Measurements from ENCODE around the gene C1QTNF4. TPM values are rescaled to one million over a fixed set of nuclear protein-coding genes. Genes with fewer than 3 reads are reported as not detected.
A peak's percentile ranks its signal among the peaks of the same experiment; 100 is the strongest.

Gene C1QTNF4
- total and polyA plus RNA-seq, 9 of the 15 experiments (the other 6 are each of a cell fraction or from before 2014, with no cell fraction given) = not detected

GRCh38 chr11:47642099-47642855, 48.1 kb upstream of the C1QTNF4 start, which contains the start of gene MTCH2 (continued):
- no peak for TF ChIP-seq PRDM10 (IDR thresholded peaks at IDR 0.05; ENCODE audit: partially characterized antibody)
- TF ChIP-seq RBM22 (IDR thresholded peaks at IDR 0.05; ENCODE audit: low read depth, low read length, poor library complexity, severe bottlenecking) = peak; percentile 57
- no peak for TF ChIP-seq NCOA1 (IDR thresholded peaks at IDR 0.05; ENCODE audit: low read depth)
- peak; percentile 71 for TF ChIP-seq ETS1 (conservative IDR thresholded peaks at IDR 0.05; ENCODE audit: control insufficient read depth, low read depth, low read length)
- TF ChIP-seq THAP7 (CRISPR knock-in tag; IDR thresholded peaks at IDR 0.05) = no peak
- TF ChIP-seq SMAD3 (CRISPR knock-in tag; conservative IDR thresholded peaks at IDR 0.05) = no peak
- TF ChIP-seq RFX5 (IDR thresholded peaks at IDR 0.05; ENCODE audit: low read depth, low read length) = no peak
- peak; percentile 76 for TF ChIP-seq TAF9B (IDR thresholded peaks at IDR 0.05; ENCODE audit: partially characterized antibody)
- TF ChIP-seq ZBTB1 (CRISPR knock-in tag; IDR thresholded peaks at IDR 0.05; ENCODE audit: borderline replicate concordance, low read depth) = no peak
- no peak for TF ChIP-seq TAF15 (IDR thresholded peaks at IDR 0.05; ENCODE audit: low read depth, low read length)
- TF ChIP-seq LEF1 (IDR thresholded peaks at IDR 0.05) = no peak
- no peak for TF ChIP-seq HEY1 (CRISPR knock-in tag; IDR thresholded peaks at IDR 0.05; ENCODE audit: borderline replicate concordance)
- TF ChIP-seq ZNF175 (CRISPR knock-in tag; IDR thresholded peaks at IDR 0.05; ENCODE audit: low read depth) = no peak
- peak; percentile 51; the same call in 1 of the 2 replicates for TF ChIP-seq KLF1 (tag; IDR thresholded peaks at IDR 0.05)
- TF ChIP-seq ZNF165 (CRISPR knock-in tag; IDR thresholded peaks at IDR 0.05; ENCODE audit: borderline replicate concordance) = no peak
- TF ChIP-seq PRPF4 (IDR thresholded peaks at IDR 0.05; ENCODE audit: insufficient read depth, low read depth, low read length, poor library complexity, severe bottlenecking) = no peak
- no peak for TF ChIP-seq PHTF2 (CRISPR knock-in tag; IDR thresholded peaks at IDR 0.05)
- TF ChIP-seq CAMTA2 (CRISPR knock-in tag; conservative IDR thresholded peaks at IDR 0.05) = no peak
- no peak for TF ChIP-seq RFX7 (CRISPR knock-in tag; IDR thresholded peaks at IDR 0.05)
- no peak for TF ChIP-seq ZNF561 (CRISPR knock-in tag; conservative IDR thresholded peaks at IDR 0.05)
- no peak for TF ChIP-seq NR4A1 (CRISPR knock-in tag; IDR thresholded peaks at IDR 0.05)
- 0 out of 2 replicates have a peak, but pooled peaks have one; percentile 42 for TF ChIP-seq NR4A1 (tag; IDR thresholded peaks at IDR 0.05)
- no peak for TF ChIP-seq ZNF507 (tag; conservative IDR thresholded peaks at IDR 0.05)
- TF ChIP-seq BDP1 (IDR thresholded peaks at IDR 0.05; ENCODE audit: insufficient read depth, insufficient read length) = no peak

All from K562 (cell line).